Natural killer cell (primary cell): Measurements from ENCODE around the gene SFRP5. TPM values are rescaled to one million over a fixed set of nuclear protein-coding genes. Genes with fewer than 3 reads are reported as not detected.

ENCODE experiments used
- ATAC-seq, 3 donors: fragments of 150-1000 bp in 2 of 3; fragments of 200-7000 bp in 1 of 3; cut with Tn5 transposase; 1 replicate in 1 of 3; 2 replicates in 2 of 3; pipeline ENCODE4 v1.10.0; 2021; ENCODE audit warnings: mild to moderate bottlenecking in 2 of 3, moderate library complexity in 2 of 3
- DNase-seq, 2 donors: peaks; one replicate each; pipeline versions ENCODE4 v3.0.0 to v3.0.0-alpha.2; 2013 to 2021; ENCODE audit warnings: mixed read lengths in 1 of 2
- H3K27ac ChIP-seq: one replicate; pipeline ENCODE4 v1.5.1; 2013; ENCODE audit warnings: mild to moderate bottlenecking, low read length
- H3K27me3 ChIP-seq: one replicate; pipeline ENCODE4 v1.6.1; 2013; ENCODE audit warnings: low read length; ENCODE audit not compliant: control insufficient read depth, insufficient read depth
- H3K36me3 ChIP-seq: one replicate; pipeline ENCODE4 v1.6.1; 2013; ENCODE audit warnings: low read length; ENCODE audit not compliant: control insufficient read depth, insufficient read depth
- H3K4me1 ChIP-seq: one replicate; pipeline ENCODE4 v1.6.1; 2013; ENCODE audit warnings: low read length; ENCODE audit not compliant: control insufficient read depth, insufficient read depth
- H3K4me3 ChIP-seq: one replicate; pipeline ENCODE4 v1.5.1; 2013; ENCODE audit warnings: low read length
- H3K9me3 ChIP-seq: one replicate; pipeline ENCODE4 v1.6.1; 2013; ENCODE audit warnings: low read length; ENCODE audit not compliant: control insufficient read depth, insufficient read depth
- H3K27ac Mint-ChIP-seq, 2 donors: one replicate each; pipeline ENCODE4 v1.8.0; 2022; ENCODE audit warnings: mild to moderate bottlenecking in 2 of 2, mixed read lengths in 2 of 2, moderate library complexity in 1 of 2
- H3K27me3 Mint-ChIP-seq, 2 donors: one replicate each; pipeline ENCODE4 v1.8.0; 2022; ENCODE audit warnings: low read depth in 2 of 2, mixed read lengths in 2 of 2
- H3K36me3 Mint-ChIP-seq: one replicate; pipeline ENCODE4 v1.8.0; 2022; ENCODE audit warnings: mixed read lengths
- H3K4me1 Mint-ChIP-seq, 2 donors: one replicate each; pipeline ENCODE4 v1.8.0; 2022; ENCODE audit warnings: mixed read lengths in 2 of 2
- H3K4me3 Mint-ChIP-seq: one replicate; pipeline ENCODE4 v1.8.0; 2022; ENCODE audit warnings: mild to moderate bottlenecking, moderate library complexity, mixed read lengths
- H3K9me3 Mint-ChIP-seq, 2 donors: one replicate each; pipeline ENCODE4 v1.8.0; 2022; ENCODE audit warnings: mixed read lengths in 2 of 2
- WGBS: methylation state at CpG from one replicate; pipeline ENCODE4 v1.1.7; 2013; ENCODE audit warnings: missing lambda C conversion rate; ENCODE audit not compliant: insufficient coverage; 5-methylcytosine and 5-hydroxymethylcytosine counted together
- intact Hi-C: fragments of 100-400 bp; cut with micrococcal nuclease; formaldehyde crosslinking; loops from one replicate; pipeline ENCODE4 v1.14.2; 2022
- total RNA-seq, 4 donors: library from RNA; stranded (reverse); fragments of 120-200 nt in 1 of 4; gene quantifications; one replicate each; pipeline versions ENCODE4 v1.2.3 to v1.2.4, GENCODE V29; 2013 to 2022
- TF ChIP-seq, protein P1 (sequence below): fragments of 200-600 bp; IDR thresholded peaks from one replicate; pipeline ENCODE4 v1.8.0; 2022; ENCODE audit warnings: antibody characterized with exemption

SFRP5 gene
- total RNA-seq, 3 donors from 2014 or later (not counting 1 experiment from before 2014, with no cell fraction given) = not detected

DNA sequence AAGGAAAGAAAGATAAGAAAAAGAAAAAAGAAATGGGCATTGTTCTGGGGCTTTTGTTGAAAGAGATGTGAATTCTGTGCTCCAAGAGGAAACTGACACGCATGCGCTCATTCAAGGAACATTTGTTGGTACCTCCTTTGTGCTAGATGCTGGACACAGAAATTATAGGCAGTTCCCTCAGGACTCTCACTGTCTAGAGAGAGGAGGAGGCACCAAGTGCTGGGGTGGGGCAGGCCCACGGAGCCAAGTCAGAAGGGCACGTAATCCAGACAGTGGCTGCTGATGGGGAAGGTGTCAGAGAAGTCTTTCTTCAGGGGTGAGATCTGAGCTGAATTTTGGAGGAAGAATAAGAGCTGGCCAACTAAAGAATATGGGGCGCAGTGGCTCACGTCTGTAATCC, 37.8 kb downstream of the SFRP5 start:
- Histone ChIP-seq H3K36me3 (no peaks in the 10 kb centered on the region), H3K27me3 (no peaks in the 10 kb centered on the region), H3K4me3 (no peak overlapping the region), H3K9me3 (no peaks in the 10 kb centered on the region), H3K4me1 (peaks cover 21% of the 10 kb centered on the region), H3K27ac (no peak overlapping the region)
- H3K9me3 Mint-ChIP-seq = no peaks in the 10 kb centered on the region
- H3K4me1 Mint-ChIP-seq = peaks cover 23 to 32% of the 10 kb centered on the region in 2 donors
- H3K4me3 Mint-ChIP-seq = peak overlapping the region; percentile 3
- intact Hi-C loops = no loop called here
- 90% methylated on average over 6 of the region's 6 CpGs for WGBS
- H3K36me3 Mint-ChIP-seq = no peaks in the 10 kb centered on the region
- no peak overlapping the region for H3K27ac Mint-ChIP-seq
- no peak for DNase-seq
- TF ChIP-seq, protein P1, sequence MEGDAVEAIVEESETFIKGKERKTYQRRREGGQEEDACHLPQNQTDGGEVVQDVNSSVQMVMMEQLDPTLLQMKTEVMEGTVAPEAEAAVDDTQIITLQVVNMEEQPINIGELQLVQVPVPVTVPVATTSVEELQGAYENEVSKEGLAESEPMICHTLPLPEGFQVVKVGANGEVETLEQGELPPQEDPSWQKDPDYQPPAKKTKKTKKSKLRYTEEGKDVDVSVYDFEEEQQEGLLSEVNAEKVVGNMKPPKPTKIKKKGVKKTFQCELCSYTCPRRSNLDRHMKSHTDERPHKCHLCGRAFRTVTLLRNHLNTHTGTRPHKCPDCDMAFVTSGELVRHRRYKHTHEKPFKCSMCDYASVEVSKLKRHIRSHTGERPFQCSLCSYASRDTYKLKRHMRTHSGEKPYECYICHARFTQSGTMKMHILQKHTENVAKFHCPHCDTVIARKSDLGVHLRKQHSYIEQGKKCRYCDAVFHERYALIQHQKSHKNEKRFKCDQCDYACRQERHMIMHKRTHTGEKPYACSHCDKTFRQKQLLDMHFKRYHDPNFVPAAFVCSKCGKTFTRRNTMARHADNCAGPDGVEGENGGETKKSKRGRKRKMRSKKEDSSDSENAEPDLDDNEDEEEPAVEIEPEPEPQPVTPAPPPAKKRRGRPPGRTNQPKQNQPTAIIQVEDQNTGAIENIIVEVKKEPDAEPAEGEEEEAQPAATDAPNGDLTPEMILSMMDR = no peak
- H3K27me3 Mint-ChIP-seq = peaks cover 0 to 8% of the 10 kb centered on the region in 2 donors
- ATAC-seq = no peak

DNA sequence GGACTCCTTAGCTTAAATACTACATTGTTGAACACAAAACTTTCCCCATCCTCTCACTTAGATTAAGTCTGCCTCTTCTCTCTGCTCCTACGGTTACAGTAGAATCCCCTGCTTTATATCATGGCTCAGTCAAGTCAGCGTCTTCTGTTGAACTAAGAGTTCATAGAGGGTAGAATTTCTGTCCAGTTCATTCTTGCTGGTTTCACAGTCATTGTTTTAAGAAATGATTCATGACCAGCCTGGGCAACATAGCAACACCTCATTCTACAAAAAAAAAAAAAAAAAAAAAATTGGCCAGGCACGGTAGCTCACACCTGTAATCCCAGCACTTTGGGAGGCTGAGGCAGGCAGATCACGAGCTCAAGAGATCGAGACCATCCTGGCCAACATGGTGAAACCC, 38.5 kb downstream of the SFRP5 start:
- no peak for ATAC-seq
- 87% methylated on average over 4 of the region's 5 CpGs for WGBS
- intact Hi-C loops = no loop called here

DNA sequence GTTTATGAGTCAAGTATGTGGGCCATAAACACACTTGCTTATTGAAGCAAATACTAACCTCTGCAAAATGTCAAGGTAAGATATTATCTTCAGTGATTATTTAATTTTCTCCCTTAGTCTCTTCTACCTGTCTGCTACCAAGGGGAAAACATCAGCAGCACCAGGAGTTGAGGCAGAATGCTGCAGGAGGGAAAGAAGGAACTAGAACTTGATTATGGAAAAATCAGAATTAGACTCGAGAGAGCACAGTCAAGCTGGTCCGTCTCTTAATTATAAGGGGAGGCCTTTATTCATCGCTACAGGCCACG, 39.8 kb downstream of the SFRP5 start:
- peaks cover 11 to 16% of the 10 kb centered on the region in 2 donors for H3K4me1 Mint-ChIP-seq
- WGBS = 81% methylated on average over 4 of the region's 4 CpGs
- intact Hi-C loops = no loop called here

More for the DNA sequence above, 38.5 kb downstream of the SFRP5 start:
- Mint-ChIP-seq H3K4me1 (peaks cover 21 to 28% of the 10 kb centered on the region in 2 donors), H3K36me3 (no peaks in the 10 kb centered on the region), H3K27me3 (peaks cover 0 to 9% of the 10 kb centered on the region in 2 donors), H3K27ac (no peak overlapping the region), H3K9me3 (no peaks in the 10 kb centered on the region), H3K4me3 (no peak overlapping the region)
- H3K27me3 ChIP-seq = no peaks in the 10 kb centered on the region
- TF ChIP-seq, protein P1 = no peak
- H3K9me3 ChIP-seq = no peaks in the 10 kb centered on the region
- no peak overlapping the region for H3K27ac ChIP-seq
- H3K36me3 ChIP-seq = no peaks in the 10 kb centered on the region
- no peak for DNase-seq
- no peak overlapping the region for H3K4me3 ChIP-seq
- peaks cover 17% of the 10 kb centered on the region for H3K4me1 ChIP-seq

More for the DNA sequence above, 39.8 kb downstream of the SFRP5 start:
- Mint-ChIP-seq H3K27me3 (peaks cover 0 to 9% of the 10 kb centered on the region in 2 donors), H3K27ac (no peak overlapping the region), H3K9me3 (no peaks in the 10 kb centered on the region), H3K36me3 (no peaks in the 10 kb centered on the region), H3K4me3 (no peak overlapping the region)
- TF ChIP-seq, protein P1 = peak; percentile 20
- no peak overlapping the region for H3K27ac ChIP-seq
- no peak overlapping the region for H3K4me3 ChIP-seq
- ATAC-seq (no peak), DNase-seq (no peak)
- H3K36me3 ChIP-seq = no peaks in the 10 kb centered on the region
- H3K27me3 ChIP-seq = no peaks in the 10 kb centered on the region
- no peaks in the 10 kb centered on the region for H3K9me3 ChIP-seq
- H3K4me1 ChIP-seq = peaks cover 7% of the 10 kb centered on the region
